HepG2 (cell line): ENCODE measurements around the gene GNAT3. TPM values are rescaled to one million over a fixed set of nuclear protein-coding genes. Genes with fewer than 3 reads are reported as not detected.

Experiments used
- ATAC-seq: fragments of 200-7000 bp; cut with Tn5 transposase; 3 replicates; pipeline ENCODE4 v1.9.1; 2020; ENCODE audit warnings: mild to moderate bottlenecking, moderate library complexity
- BruUV-seq: library from RNA; stranded (reverse); fragments of 400-500 nt; replicated peaks from 2 replicates; lab custom pipeline; 2021; lab: Mats Ljungman, UMichigan
- CTCF ChIA-PET: fragments of 300-600 bp; formaldehyde crosslinking; extraction: SDS; loops from one replicate; lab custom pipeline; 2021; ENCODE audit warnings: low total read pairs, inconsistent platforms, low intra/inter-chr PET ratio; lab: Yijun Ruan, JAX
- POLR2A ChIA-PET: fragments of 350-600 bp; sonication (Branson Sonifier 250); formaldehyde crosslinking; loops from one replicate; lab custom pipeline; 2020; ENCODE audit warnings: antibody characterized with exemption, inconsistent platforms; lab: Yijun Ruan, JAX
- DNase-seq: peaks from one replicate; pipeline ENCODE4 v3.0.0-alpha.2; 2015; ENCODE audit warnings: low spot score
- FAIRE-seq: peaks from 3 replicates; lab custom pipeline; 2011; peaks lifted over from hg19 to GRCh38; lab: Jason Lieb, UNC
- H2AFZ ChIP-seq: one replicate; pipeline ENCODE4 v1.6.1; 2011; ENCODE audit warnings: low read length, inconsistent platforms
- H3K27ac ChIP-seq: fragments of 300-600 bp; 3 replicates; pipeline ENCODE4 v1.8.0; 2011; ENCODE audit warnings: mixed run types, mild to moderate bottlenecking, mixed read lengths, low read length, inconsistent platforms; ENCODE audit not compliant: insufficient read depth; ENCODE audit errors: extremely low read length
- H3K27me3 ChIP-seq, 2 experiments: fragments of 200-600 bp in 1 of 2; 2 replicates in 1 of 2; 3 replicates in 1 of 2; pipeline versions ENCODE4 v1.6.0 to v1.8.0; 2011; ENCODE audit warnings: low read length in 2 of 2, mild to moderate bottlenecking in 2 of 2, moderate library complexity in 2 of 2, inconsistent platforms in 1 of 2; ENCODE audit not compliant: insufficient read depth in 2 of 2, control insufficient read depth in 1 of 2
- H3K36me3 ChIP-seq, 2 experiments: fragments of 200-600 bp in 1 of 2; replicated peaks in 1 of 2; 2 replicates in 1 of 2; 3 replicates in 1 of 2; pipeline versions ENCODE4 v1.5.1 to v1.8.0; 2011; ENCODE audit warnings: low read length in 2 of 2, inconsistent platforms in 1 of 2; ENCODE audit not compliant: insufficient read depth in 2 of 2, control insufficient read depth in 1 of 2
- H3K4me1 ChIP-seq: 2 replicates; pipeline ENCODE4 v1.5.1; 2012; ENCODE audit warnings: low read length, inconsistent platforms; ENCODE audit not compliant: insufficient read depth
- H3K4me2 ChIP-seq: 2 replicates; pipeline ENCODE4 v1.6.0; 2011; ENCODE audit warnings: low read depth, low read length, inconsistent platforms
- H3K4me3 ChIP-seq, 3 experiments: fragments of 200-600 bp in 1 of 3; sonication (generic), shearing (Covaris generic) in 1 of 3; replicated peaks in 1 of 3; 2 replicates each; pipeline ENCODE4 v1.5.1; 2011 to 2016; ENCODE audit warnings: low read length in 3 of 3, inconsistent platforms in 2 of 3, low read depth in 2 of 3, mild to moderate bottlenecking in 2 of 3, control low read depth in 1 of 3, mixed read lengths in 1 of 3; ENCODE audit not compliant: insufficient read depth in 1 of 3
- H3K79me2 ChIP-seq: one replicate; pipeline ENCODE4 v1.6.1; 2011; ENCODE audit warnings: low read length, inconsistent platforms; ENCODE audit not compliant: insufficient read depth
- H3K9ac ChIP-seq: 2 replicates; pipeline ENCODE4 v1.6.0; 2011; ENCODE audit warnings: mild to moderate bottlenecking, low read depth, low read length, inconsistent platforms; ENCODE audit not compliant: insufficient read depth
- H3K9me3 ChIP-seq: 2 replicates; pipeline ENCODE4 v1.5.1; 2012; ENCODE audit warnings: mild to moderate bottlenecking, low read length
- H4K20me1 ChIP-seq: 2 replicates; pipeline ENCODE4 v1.6.0; 2011; ENCODE audit warnings: inconsistent platforms, mild to moderate bottlenecking, low read length, moderate library complexity; ENCODE audit not compliant: insufficient read depth
- CTCF ChIP-seq: sonication (generic); formaldehyde crosslinking; IDR thresholded peaks from 2 replicates; pipeline ENCODE4 v1.5.0; 2020; ENCODE audit warnings: mild to moderate bottlenecking, missing genetic modification reagents, moderate library complexity
- NFE2L2 ChIP-seq: fragments of 150-350 bp; IDR thresholded peaks from 2 replicates; pipeline ENCODE4 v1.6.1; 2014; ENCODE audit warnings: low read length
- RAD21 ChIP-seq: fragments of 450-650 bp; formaldehyde crosslinking; IDR thresholded peaks from 2 replicates; pipeline ENCODE4 v1.5.0; 2020; ENCODE audit warnings: mild to moderate bottlenecking
- SMC3 ChIP-seq: IDR thresholded peaks from 2 replicates; pipeline ENCODE4 v1.6.1; 2011; ENCODE audit warnings: low read length, improper control_type of control experiment
- SOX13 ChIP-seq, 3 experiments: fragments of 450-650 bp in 1 of 3; sonication (generic) in 1 of 3; formaldehyde crosslinking in 1 of 3; IDR thresholded peaks in 2 of 3; conservative IDR thresholded peaks in 1 of 3; 2 replicates each; pipeline versions ENCODE4 v1.5.0 to v1.6.1; 2016 to 2020; ENCODE audit warnings: antibody characterized with exemption in 1 of 3, mild to moderate bottlenecking in 1 of 3, missing compliant biosample characterization in 1 of 3, missing genetic modification reagents in 1 of 3, moderate library complexity in 1 of 3
- SOX5 ChIP-seq: IDR thresholded peaks from 2 replicates; pipeline ENCODE4 v1.6.1; 2016; ENCODE audit warnings: borderline replicate concordance
- STAG1 ChIP-seq: sonication (generic); formaldehyde crosslinking; IDR thresholded peaks from 2 replicates; pipeline ENCODE4 v1.4.0; 2020; ENCODE audit warnings: missing genetic modification reagents
- ZNF557 ChIP-seq: sonication (generic); formaldehyde crosslinking; IDR thresholded peaks from 2 replicates; pipeline ENCODE4 v1.4.0; 2020; ENCODE audit warnings: missing genetic modification reagents
- ZNF558 ChIP-seq: sonication (generic); formaldehyde crosslinking; IDR thresholded peaks from 2 replicates; pipeline ENCODE4 v1.9.0; 2022; ENCODE audit warnings: mild to moderate bottlenecking, missing genetic modification reagents, borderline replicate concordance
- ZSCAN9 ChIP-seq: IDR thresholded peaks from 2 replicates; pipeline ENCODE4 v1.6.1; 2016; ENCODE audit warnings: borderline replicate concordance
- WGBS: methylation state at CpG from one replicate; pipeline ENCODE4 v1.1.6; 2017; ENCODE audit warnings: low lambda C conversion rate; 5-methylcytosine and 5-hydroxymethylcytosine counted together
- in situ Hi-C: cut with HindIII; loops from 2 replicates; pipeline ENCODE4 v1.10.0; 2017; ENCODE audit warnings: low pct_unique_long_range_greater_than_20kb; ENCODE audit not compliant: extremely low pct_ligation_motif_present
- intact Hi-C: fragments of 100-400 bp; cut with micrococcal nuclease; formaldehyde crosslinking; loops from one replicate; pipeline ENCODE4 v1.10.0; 2022; ENCODE audit not compliant: unreplicated experiment
- polyA plus RNA-seq, 8 experiments: library from polyadenylated mRNA; depleted of rRNA in 3 of 8; stranded (reverse) in 7 of 8; unstranded in 1 of 8; fragments of >200 nt; fragmentation: Illumina TruSeq in 4 of 8; extraction: Trizol in 4 of 8; gene quantifications; 2 replicates each; pipeline versions ENCODE4 v1.2.1 to v1.2.3, GENCODE V29; 2011 to 2016; ENCODE audit warnings: low read depth in 4 of 8, missing spikeins in 1 of 8, mixed read lengths in 1 of 8; ENCODE audit not compliant: insufficient read depth in 1 of 8
- total RNA-seq, 5 experiments: library from RNA; depleted of rRNA; stranded (reverse); fragments of >200 nt; fragmentation: Illumina TruSeq; extraction: Trizol; gene quantifications; 2 replicates each; pipeline ENCODE4 v1.2.3, GENCODE V29; 2016; ENCODE audit warnings: low read depth in 1 of 5

The GNAT3 gene
- total and polyA plus RNA-seq, 2 of the 13 experiments (the other 11 are each of a cell fraction or from before 2014, with no cell fraction given), result not detected

- ATAC-seq, result peak; percentile 90
These were observed 83.5 kb downstream of the GNAT3 start for GRCh38 chr7:80428161-80429054.

More at GRCh38 chr7:80428161-80429054, 83.5 kb downstream of the GNAT3 start:
- in situ Hi-C loops (loop anchor here (25.0 kb wide), 1 partner anchor 1034 kb away; no protein-coding TSS in a partner anchor), intact Hi-C loops (loop anchor here (1.0 to 10.0 kb wide), 4 partner anchors 25 to 1046 kb away; no protein-coding TSS in a partner anchor)
- Histone ChIP-seq H4K20me1 (no peaks in the 10 kb centered on the region), H3K4me2 (no peak overlapping the region), H3K27ac (no peak overlapping the region), H3K36me3 (no peaks in the 10 kb centered on the region), H3K9me3 (no peaks in the 10 kb centered on the region), H2AFZ (no peak overlapping the region), H3K9ac (no peak overlapping the region), H3K4me1 (no peaks in the 10 kb centered on the region), H3K27me3 (no peaks in the 10 kb centered on the region), H3K79me2 (no peaks in the 10 kb centered on the region), H3K4me3 (no peak overlapping the region)
- TF ChIP-seq SOX13 (IDR thresholded peaks at IDR 0.05) (no peak), SOX13 (CRISPR knock-in tag; conservative IDR thresholded peaks at IDR 0.05 in 1 of 2, IDR thresholded peaks at IDR 0.05 in 1 of 2) (peak in 1 of 2 experiments; percentile 31; a peak in 1 of 4 replicates), SMC3 (peak; percentile 81), STAG1 (CRISPR knock-in tag) (peak; percentile 90), CTCF (peak; percentile 81), SOX5 (CRISPR knock-in tag) (0 out of 2 replicates have a peak, but pooled peaks have one; percentile 13), ZNF558 (CRISPR knock-in tag) (no peak), ZSCAN9 (CRISPR knock-in tag) (0 out of 2 replicates have a peak, but pooled peaks have one; percentile 21), NFE2L2 (peak; percentile 37; the same call in 1 of the 2 replicates), ZNF557 (CRISPR knock-in tag) (no peak), RAD21 (CRISPR knock-in tag) (peak; percentile 82)
- 30% methylated on average over 9 of the region's 9 CpGs for WGBS
- FAIRE-seq, result peak; percentile 66
- CTCF ChIA-PET, result interaction anchor here (0.6 to 2.6 kb wide), 6 partner anchors 25 to 295 kb away, joined by 3 to 25 read pairs (median 7); no protein-coding TSS in a partner anchor
- peak; percentile 65 for DNase-seq
- POLR2A ChIA-PET, result no interaction called here
- no TSS peak for BruUV-seq
